Globus pallidus (tissue), 1 donor: ENCODE data around the gene PDIA5.

ENCODE experiments used
- DNase-seq: peaks from one replicate; pipeline ENCODE4 v3.0.0-alpha.2; 2015; ENCODE audit warnings: low spot score

PDIA5 gene

DNA sequence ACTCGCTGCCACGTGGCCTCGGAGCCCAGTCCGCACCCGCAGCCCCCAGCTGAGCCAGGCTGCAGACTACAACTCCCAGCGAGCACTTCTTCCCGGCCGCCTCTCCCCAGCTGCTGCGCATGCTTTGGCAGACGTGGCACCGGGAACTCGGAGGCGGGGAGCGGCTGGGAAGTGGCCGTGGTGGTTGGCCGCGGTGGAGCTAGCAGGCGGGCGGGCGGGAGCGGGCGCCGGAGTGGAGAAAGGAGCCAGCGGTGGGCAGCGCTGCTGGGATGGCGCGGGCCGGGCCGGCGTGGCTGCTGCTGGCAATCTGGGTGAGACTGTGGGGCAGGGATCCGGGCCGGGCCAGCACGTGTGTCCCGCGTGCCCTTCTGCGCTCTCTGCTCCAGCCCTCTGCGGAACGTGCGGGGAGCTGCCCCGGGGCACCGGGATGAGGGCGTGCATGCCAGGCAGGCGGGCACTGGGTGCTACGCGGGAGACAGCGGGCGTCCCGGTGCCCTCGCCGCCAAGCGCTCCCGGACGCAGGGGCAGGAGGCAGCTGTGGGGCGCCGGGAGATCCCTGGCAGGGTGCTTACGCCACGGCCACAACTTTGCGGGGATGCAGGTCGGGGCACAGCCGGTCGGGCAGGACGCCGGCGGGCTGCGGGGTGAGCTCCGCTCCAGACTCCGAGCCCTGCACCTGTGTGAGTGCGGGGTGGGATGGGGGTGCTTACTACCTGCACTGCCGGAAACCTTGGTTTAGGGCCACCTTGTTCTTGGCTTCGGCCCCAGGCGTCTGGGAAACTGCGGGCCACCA, at the start of gene PDIA5:
Gene PDIA5 (plus strand): TSS at position 130 of the 793 bp plus-strand sequence. CDS start 140 bp downstream, at position 270.
- peak; percentile 88 for DNase-seq

DNA sequence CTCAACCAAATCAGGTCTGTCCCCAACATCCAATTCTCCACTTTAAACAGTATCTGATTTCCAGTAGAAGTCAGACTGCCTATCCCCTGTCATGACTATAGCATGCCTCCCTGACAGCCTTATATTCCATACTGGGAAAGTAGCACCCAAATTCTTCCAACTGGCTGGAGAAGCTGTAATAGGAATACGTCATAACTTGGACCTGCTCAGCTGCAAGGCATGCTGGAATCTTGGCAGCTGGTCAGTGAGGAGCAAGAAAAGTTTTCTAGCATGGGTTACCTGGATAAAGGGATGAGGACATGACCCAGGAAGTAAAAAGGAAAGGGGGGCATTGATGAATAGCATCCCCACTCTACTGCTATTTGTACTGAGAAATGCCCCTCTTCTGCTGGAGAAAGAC, 48.1 kb upstream of the PDIA5 start:
- DNase-seq, result no peak

DNA sequence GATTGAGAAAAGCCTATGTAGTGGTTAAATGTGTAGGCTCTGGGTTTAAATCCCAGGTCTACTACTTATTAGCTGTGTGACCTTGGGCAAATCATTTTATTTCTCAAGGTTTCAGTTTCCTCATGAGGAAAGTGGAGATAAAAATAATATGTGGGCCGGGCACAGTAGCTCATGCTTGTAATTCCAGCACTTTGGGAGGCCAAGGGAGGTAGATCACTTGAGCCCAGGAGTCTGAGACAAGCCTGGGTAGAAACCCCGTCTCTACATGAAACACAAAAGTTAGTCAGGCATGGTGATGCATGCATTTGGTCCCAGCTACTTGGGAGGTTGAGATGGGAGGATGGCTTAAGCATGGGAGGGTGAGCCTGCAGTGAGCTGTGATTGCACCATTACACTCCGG, 47.7 kb upstream of the PDIA5 start:
- DNase-seq, result no peak

DNA sequence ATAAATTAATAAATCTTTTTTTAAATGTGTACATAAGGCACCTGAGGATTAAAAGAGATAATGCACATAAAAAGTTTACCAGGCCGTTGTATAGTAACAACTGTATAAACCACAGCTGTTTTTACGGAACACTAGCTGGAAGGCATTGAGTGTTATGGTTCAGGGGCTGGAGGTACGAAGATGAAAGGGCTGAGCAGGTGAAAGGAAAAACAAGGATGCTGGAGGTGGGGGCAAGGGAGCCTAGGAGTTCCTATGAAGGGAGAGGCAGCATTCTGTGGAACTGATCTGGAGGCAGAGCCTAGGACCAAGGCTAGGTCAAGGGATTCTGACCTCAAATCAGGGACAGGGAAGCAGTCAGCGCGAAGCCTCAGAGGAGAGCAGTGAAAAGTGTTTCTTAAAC, 47.2 kb upstream of the PDIA5 start:
- no peak for DNase-seq

DNA sequence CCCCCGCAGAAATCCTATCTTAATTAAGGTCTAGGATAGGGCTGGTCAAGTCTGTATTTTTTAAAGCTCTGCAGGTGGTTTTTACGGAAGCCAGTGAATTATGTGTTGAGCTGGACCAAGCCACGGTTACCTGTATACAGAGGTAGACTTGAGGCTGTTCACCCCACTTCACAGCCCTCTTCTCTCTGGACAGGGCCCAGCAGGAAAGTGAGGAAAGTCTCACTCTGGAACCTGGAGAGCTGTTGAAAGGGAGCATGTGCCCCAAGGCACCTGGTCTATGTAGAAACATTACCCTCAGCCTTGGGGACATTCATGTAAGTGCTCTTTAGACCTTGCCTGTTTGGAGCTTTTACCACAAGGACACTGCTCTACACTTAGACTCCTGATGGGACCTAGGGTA, 46.1 kb upstream of the PDIA5 start:
- no peak for DNase-seq

DNA sequence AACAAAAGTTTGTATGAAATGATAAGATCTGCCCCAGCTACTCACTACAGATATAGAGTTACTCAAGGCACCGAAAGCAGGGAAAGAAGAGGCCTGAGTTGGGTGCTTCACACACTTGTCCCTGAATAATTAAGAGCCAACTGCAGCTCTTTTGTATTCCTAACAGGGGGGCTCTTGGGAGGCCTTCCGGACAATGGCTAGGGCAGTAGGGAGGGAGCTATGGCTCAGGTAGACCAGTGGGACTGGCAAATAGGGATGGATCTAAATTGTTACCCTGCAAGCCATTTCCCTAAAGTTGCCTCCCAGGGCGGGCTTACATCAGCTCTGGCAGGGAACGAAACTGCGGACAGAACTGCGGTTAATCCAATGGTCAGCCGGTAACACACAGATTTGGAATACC, 45.4 kb upstream of the PDIA5 start:
- DNase-seq, result no peak

DNA sequence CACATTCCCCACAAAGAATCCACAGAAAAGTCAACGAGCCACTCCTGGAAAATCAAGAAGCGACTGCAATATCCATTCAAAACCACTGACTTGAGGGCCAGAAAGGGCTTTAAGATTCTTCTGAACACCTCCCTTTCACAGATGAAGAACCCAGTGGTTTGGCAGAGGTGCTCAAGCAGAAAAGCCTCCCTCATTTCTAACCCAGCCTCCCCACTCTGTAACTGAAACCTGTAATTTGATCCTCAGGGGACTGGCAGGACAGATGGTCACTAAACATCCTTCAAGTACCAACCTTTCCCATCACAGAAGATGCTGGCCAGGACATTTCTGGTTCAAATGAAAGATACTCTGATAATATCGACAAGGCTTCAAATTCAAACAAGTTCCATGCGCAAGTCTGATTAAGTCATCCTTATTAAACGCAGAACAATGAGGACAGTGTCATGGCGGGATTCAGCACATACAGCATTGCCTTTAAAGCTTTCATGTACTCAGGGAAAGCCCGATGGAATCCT, 44.8 kb upstream of the PDIA5 start:
- no peak for DNase-seq

DNA sequence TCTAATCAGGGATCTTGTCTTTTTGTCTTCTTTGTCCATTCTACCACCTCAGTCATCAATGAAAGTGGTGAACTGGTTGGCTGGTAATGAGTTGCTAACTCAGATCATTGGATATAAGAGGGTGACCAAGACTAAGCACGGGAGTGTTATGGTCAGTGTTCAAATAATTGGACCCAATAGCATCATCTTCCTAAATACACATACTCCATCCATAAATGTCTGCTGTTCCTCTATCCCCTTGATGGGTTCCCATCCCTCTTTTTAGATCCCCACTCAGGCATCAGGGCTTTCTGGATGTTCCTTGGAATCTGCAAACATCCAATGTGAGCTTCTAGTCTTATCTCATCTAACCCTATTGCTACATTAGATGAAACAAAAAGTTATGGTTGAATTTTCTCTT, 42.8 kb upstream of the PDIA5 start:
- DNase-seq, result no peak

DNA sequence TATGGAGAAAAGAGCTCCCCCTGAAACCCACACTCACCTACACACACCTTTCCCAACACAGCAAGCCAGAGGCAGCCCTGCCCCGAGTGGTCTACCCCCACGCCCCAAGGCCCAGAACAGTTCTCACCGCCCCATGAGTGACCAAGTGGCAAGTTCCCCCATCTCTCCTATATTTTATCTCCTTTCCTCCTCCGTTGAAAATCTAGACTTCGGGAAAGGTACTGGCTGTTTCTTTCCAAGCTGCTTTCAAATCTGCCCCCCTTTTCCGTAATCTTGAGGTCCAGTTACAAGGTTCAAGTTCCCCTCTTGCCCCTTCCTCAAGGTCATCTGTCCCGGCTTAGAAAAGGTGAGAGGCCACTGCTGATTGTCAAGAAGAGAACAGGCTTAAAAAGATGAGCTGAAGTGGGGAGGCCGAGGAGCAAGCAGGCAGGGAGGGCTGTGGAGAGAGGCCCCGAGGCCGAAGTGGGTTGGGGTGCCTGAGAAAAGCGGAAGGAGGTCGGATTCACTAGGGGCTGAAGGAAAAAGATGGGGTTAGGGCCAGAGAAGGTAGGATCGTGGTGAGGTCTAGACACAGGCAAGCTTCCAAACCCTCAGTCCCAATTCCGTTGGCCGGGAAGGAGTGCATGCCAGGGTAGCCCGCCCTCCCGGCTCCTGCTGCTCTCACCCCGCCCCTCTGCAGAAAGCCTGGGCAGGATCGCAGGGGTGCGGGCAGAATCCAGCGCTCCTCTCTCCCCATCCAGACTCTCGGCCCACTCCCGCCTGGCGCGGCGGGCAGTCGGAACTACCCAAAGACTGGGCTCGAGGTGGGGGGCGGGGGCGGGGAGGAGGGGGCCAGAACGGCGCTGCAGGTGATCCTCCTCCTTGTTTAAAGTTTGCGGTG, 40.9 kb upstream of the PDIA5 start:
- no peak for DNase-seq

DNA sequence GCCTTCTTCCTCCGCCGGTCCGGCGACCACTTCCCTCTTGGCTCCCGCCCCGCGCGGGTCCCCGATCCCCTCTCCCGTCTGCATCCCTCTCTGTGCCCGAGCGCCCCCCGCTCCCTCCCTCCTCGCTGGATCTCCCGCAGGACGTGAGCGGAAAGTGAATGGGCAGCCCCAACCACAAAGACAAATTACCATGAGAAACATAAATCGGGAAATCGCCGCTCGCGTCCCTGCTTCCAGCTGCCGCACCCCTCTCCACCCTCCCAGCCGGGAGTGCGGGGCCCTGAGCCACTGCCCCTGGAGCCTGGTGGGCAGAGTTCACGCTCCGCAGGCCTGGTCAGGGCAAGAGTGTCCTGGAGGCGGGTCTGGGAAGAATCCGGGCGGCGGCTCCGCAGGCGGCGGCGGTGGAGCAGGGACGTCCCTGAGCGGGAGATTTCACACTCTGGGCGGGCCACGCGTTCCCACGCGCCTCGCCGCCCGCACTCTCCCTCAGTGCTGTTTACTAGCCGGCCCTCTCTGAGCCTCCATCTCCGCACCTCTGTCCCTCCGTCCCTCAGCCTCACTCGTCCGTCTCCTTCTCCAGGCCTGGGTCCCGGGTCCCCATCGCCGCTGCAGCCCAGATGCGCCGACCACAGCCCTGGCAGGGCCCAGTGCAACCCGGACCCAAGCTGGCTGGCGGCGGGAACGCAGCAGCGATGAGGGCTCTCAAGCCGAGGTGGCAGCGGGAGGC, 40.1 kb upstream of the PDIA5 start:
- no peak for DNase-seq

DNA sequence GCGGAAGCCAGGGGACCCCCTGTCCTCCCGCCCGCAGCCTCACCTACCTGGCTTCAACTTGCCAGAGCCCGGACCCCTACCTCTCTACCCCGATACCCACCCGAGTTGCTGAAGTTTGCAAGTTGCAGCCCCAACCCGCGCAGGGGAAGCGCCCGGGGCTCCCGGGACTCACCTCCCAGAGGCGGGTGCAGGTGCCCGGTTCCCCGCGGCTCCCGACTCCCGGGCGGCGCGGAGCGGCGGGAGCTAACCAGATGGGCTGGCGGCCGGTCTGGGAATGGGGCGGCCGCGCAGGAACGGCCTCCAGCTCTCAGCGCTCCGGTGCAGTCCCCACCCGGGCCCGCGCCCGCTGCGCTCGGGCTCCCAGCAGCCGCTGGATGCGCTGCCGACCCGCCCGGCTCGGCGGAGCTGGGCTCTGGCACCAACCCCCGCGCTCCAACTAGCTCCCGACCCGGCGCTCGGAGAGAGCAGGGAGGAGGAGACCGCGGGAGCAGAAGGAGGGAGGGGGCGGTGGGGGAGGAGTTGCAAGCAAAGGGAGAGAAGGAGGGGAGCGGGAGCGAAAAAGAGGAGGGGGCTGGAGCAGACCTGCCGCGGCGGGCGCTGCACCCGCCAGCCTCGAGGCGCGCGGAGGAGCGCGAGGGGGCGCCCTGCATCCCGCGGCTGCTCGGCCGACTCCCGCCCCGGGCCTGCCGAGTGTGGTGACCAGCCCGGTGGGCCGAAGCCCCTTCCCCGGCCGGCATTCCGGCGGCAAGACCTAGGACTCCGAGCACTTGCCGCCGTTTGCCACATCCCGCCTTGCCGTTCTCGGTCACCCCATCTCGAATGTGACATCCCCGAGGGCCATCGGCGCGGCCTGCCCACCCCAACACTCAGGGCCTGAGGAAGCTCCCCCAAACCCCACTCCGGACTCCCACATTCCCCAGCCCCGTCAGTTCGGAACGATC, 39.3 kb upstream of the PDIA5 start, which contains the start of gene SEMA5B:
Gene SEMA5B (minus strand): TSS at position 472 of the 941 bp plus-strand sequence. CDS start 66,500 bp downstream, outside the sequence.
- DNase-seq, result peak; percentile 20

DNA sequence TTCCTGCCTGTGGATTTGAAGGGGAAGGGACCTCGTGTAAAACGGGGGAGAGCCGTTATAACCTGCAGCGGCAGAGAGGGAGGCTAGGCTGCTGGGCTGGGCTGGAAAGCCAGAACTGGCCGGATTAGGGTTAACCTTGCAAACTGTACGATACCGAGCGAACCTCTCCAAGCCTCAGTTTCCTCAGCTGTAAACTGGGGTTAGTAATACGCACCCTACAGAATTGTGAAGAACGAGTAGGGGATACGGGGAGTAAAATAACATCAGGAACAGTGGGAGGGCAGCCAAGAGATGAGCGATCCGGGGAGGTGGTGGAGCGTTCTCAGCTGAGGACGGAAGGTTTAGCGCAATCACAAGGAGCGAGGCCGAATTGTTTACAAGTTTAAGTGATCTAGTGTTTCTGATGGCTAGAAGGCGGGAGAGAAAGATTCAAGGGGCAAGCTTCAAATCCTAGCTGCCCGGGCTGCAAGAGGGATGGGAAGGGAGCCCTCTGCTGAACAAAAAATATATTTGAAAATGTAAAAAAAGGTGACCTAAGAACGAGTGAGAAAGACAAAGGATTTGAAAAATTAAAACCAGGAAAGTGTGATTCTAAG, 38.5 kb upstream of the PDIA5 start:
- peak; percentile 67 for DNase-seq

DNA sequence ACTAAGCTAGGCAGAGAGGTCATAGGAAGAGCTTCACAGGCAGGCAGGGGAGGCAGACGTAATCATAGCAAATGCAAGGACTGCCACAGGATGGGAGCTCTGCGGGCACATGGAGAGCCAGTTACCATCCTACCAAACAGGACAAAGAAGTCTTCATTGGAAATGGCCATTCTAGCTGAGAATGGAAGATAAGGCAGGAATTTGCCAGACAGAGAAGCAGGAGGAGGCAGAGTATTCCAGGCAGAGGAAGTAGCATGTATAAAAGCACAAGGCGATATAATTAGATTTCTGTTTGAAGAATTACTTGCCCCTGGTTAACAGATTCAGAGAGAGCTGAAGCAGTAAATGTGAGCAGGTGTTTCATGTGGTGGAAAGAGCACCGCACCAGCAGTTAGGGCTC, 35.8 kb upstream of the PDIA5 start:
- DNase-seq, result no peak

DNA sequence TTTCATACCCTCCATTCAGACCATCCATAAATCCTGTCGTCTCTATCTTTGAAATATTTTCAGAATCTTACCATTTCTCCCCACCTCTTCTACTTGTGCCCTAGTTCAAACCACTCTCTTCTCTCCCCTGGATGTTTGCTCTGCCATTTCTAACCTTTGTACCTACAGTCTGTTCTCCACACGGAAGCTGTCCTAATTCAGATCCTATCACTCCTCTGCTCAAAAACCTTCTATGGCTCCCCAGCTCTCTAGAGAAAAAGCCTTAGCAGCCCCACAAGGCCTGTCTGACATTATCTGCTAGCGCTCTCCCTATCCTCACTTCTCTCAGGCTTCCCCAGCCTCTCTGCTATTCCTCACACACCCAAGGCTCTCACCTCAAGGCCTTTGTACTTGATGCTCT, 34.8 kb upstream of the PDIA5 start:
- no peak for DNase-seq

DNA sequence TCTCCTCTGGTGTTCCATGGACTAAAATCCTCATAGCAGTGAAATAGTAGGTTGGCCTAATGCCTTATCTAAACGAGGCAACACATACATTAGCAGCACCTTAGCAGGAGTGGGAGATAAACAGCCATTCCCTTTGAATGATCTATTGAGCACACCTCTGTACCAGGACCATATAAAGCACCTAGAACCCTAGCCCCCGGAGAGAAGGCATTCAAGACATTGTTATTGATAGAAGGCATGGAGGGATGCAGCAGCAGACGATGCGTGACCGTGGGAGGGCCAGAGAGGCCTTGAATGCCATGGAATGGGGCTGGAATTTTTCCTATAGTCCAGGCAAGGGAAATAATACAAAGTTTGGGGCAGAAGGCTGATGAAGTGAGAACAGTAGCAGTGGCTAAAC, 32.7 kb upstream of the PDIA5 start:
- no peak for DNase-seq

DNA sequence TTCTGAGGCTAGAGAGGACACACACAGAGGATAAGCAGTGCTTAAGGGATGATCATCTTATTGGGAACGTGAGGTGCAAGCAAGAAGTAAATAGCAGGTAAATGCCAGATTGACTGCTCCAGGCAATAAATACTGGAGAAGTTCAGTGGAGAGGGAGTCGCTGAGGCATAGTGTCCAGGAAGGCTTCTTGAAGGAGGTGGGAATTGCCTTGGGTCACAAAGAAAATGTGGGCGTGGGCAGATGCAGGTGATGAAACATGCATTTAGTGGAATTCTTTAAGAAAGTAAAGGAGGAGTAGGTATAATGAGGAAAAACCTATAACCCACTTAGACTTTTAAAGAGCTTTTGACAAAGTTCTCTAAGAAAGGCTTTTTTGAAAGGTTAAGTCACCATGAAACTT, 31.8 kb upstream of the PDIA5 start:
- DNase-seq, result no peak

DNA sequence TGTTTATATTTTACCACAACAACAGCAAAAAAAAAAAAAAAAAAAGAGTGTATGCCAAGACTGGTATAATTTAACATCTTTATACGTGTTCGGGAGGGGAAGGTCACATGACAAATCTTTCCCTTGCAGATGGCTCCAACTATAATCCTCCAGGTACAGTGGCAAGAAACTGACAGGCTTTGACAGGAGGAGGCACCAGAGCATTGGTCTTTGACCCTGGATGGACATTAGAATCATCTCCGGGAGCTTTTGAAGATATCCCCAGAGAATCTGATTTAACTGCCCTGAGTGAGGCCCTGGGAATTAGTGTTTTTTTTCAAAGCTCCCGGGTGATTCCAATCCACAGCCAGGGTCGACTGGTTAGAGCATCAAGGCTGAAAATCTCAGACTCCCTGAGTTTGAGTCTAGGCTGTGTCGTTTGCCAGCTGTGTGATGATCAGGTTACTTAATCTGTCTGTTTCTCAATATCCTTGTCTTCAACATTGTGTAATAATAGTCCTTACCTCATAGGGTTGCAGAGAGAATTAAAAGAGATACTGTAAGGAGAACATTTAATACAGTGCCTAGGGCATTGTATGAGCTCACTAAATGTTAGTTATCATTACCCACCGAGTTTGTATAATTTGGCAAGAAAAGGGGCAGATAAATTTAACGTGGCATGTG, 30.3 kb upstream of the PDIA5 start:
- no peak for DNase-seq

DNA sequence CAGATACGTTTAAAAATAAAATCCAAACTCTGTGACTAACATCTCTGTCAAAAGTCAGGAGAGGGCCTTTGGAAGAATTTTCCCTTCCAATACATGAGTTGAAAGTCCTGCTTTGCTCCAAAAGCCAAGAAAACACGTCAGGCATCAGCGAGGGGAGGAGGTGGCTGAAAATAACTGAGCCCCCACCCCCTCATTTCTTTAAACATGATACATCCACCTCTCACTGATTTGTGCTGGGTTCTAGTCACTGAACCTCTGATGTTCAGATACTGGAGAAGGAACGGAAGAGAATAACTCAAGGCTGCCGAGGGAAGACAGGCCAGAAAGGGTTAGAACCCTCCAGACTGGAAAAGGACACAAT, 29.8 kb upstream of the PDIA5 start:
- no peak for DNase-seq

DNA sequence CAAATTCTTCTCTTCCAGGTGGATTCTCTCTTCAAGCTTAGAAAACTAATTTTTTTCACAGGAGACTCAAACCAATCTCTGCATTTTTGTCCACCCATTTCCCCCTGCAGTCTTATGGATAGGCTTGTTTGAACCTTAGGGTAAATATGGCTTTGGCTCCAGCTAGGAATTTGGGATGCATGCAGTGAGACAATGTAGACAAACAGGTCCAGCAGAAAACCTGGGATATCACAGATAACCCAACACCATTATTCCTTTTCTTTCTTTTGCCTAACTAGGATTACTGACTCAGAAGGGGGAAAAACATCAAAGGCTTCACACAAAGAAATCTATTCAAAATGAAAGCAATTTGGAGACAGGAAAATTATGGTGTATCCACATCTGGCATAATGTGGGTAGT, 28.1 kb upstream of the PDIA5 start:
- no peak for DNase-seq

DNA sequence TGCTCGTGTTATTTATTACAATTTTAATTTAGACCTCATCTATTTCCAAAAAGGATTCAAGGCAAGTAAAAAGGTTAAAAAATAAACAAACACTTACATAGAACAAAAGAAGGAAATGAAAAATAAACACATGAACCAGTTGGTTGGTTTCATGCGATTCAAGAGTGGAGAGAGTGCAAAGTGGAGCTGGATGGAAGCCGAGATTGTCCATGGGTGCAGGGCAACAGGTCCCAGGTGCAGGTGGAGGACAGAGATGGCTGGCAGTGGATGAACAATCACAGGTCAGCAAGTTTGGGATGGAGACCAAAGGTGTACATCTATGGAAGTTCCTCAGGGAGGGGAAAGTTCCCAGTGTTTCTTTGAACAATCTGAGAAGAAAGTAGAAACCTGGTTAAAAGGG, 27.6 kb upstream of the PDIA5 start:
- no peak for DNase-seq
